ENCODE measurements around the gene VMP1. TPM values are rescaled to one million over a fixed set of nuclear protein-coding genes. Genes with fewer than 3 reads are reported as not detected.

Gene VMP1
- polyA plus RNA-seq, 1 experiment = 105 TPM

- Histone ChIP-seq H3K27me3 (ENCODE audit: control insufficient read depth, insufficient read depth, low read length) (no peaks in the 10 kb centered on the region), H3K4me3 (ENCODE audit: low read depth, low read length) (no peak overlapping the region), H3K36me3 (ENCODE audit: control insufficient read depth, insufficient read depth, low read length) (no peaks in the 10 kb centered on the region)
- ChIA-PET CTCF (no interaction called here), POLR2A (no interaction called here)
- DNase-seq (ENCODE audit: low read depth) = peak; percentile 56
- TF ChIP-seq CTCF (IDR thresholded peaks at IDR 0.05; ENCODE audit: insufficient read depth, low read depth, low read length) = no peak
Observed at GRCh38 chr17:59810894-59811153, 103.4 kb downstream of the VMP1 start.

- ChIA-PET CTCF (no interaction called here), POLR2A (no interaction called here)
- H3K36me3 ChIP-seq (ENCODE audit: control insufficient read depth, insufficient read depth, low read length) = no peaks in the 10 kb centered on the region
- no peaks in the 10 kb centered on the region for H3K27me3 ChIP-seq (ENCODE audit: control insufficient read depth, insufficient read depth, low read length)
- TF ChIP-seq CTCF (IDR thresholded peaks at IDR 0.05; ENCODE audit: insufficient read depth, low read depth, low read length) = no peak
- H3K4me3 ChIP-seq (ENCODE audit: low read depth, low read length) = no peak overlapping the region
- DNase-seq (ENCODE audit: low read depth) = no peak
Observed at GRCh38 chr17:59811209-59811608, 103.8 kb downstream of the VMP1 start.

GRCh38 chr17:59812139-59812538 lies 104.7 kb downstream of the VMP1 start:
- Histone ChIP-seq H3K4me3 (ENCODE audit: low read depth, low read length) (no peak overlapping the region), H3K27me3 (ENCODE audit: control insufficient read depth, insufficient read depth, low read length) (no peaks in the 10 kb centered on the region), H3K36me3 (ENCODE audit: control insufficient read depth, insufficient read depth, low read length) (no peaks in the 10 kb centered on the region)
- DNase-seq (ENCODE audit: low read depth) = no peak
- TF ChIP-seq CTCF (IDR thresholded peaks at IDR 0.05; ENCODE audit: insufficient read depth, low read depth, low read length) = no peak
- ChIA-PET CTCF (no interaction called here), POLR2A (no interaction called here)

- Histone ChIP-seq H3K27me3 (ENCODE audit: control insufficient read depth, insufficient read depth, low read length) (no peaks in the 10 kb centered on the region), H3K36me3 (ENCODE audit: control insufficient read depth, insufficient read depth, low read length) (no peaks in the 10 kb centered on the region), H3K4me3 (ENCODE audit: low read depth, low read length) (no peak overlapping the region)
- ChIA-PET CTCF (interaction anchor here (0.6 kb wide), 1 partner anchor 352 kb away, joined by 4 read pairs; no protein-coding TSS in a partner anchor), POLR2A (no interaction called here)
- DNase-seq (ENCODE audit: low read depth) = no peak
- no peak for TF ChIP-seq CTCF (IDR thresholded peaks at IDR 0.05; ENCODE audit: insufficient read depth, low read depth, low read length)
Observed at GRCh38 chr17:59814276-59814675, 106.8 kb downstream of the VMP1 start.

GRCh38 chr17:59814685-59815084 lies 107.2 kb downstream of the VMP1 start:
- no peak for TF ChIP-seq CTCF (IDR thresholded peaks at IDR 0.05; ENCODE audit: insufficient read depth, low read depth, low read length)
- no peak for DNase-seq (ENCODE audit: low read depth)
- no peaks in the 10 kb centered on the region for H3K36me3 ChIP-seq (ENCODE audit: control insufficient read depth, insufficient read depth, low read length)
- no peaks in the 10 kb centered on the region for H3K27me3 ChIP-seq (ENCODE audit: control insufficient read depth, insufficient read depth, low read length)
- H3K4me3 ChIP-seq (ENCODE audit: low read depth, low read length) = no peak overlapping the region
- ChIA-PET CTCF (interaction anchor here (0.6 kb wide), 1 partner anchor 353 kb away, joined by 4 read pairs; no protein-coding TSS in a partner anchor), POLR2A (no interaction called here)
